SHP77 treated with DMSO at 0.1 percent for 48 hours (cell line): Measurements from ENCODE around the gene MSH2.
"Not testable (repeated sequence)": the region's sequence is repeated elsewhere in the genome, so short reads cannot be mapped to it uniquely, and the experiment has no call there.

Source experiments
- DNase-seq: peaks from one replicate; lab custom pipeline; 2025; lab: John Stamatoyannopoulos, UW

MSH2 gene

GRCh38 chr2:47484396-47484795, 81.4 kb downstream of the MSH2 start:
- no peak for DNase-seq

GRCh38 chr2:47485177-47485576, 82.2 kb downstream of the MSH2 start:
- no peak for DNase-seq

- no peak for DNase-seq
Measured at GRCh38 chr2:47485751-47486300, 82.9 kb downstream of the MSH2 start.

GRCh38 chr2:47486841-47487497, 84.0 kb downstream of the MSH2 start:
- DNase-seq = no peak

GRCh38 chr2:47487498-47487875, 84.5 kb downstream of the MSH2 start:
- no peak for DNase-seq

GRCh38 chr2:47488870-47489584, 86.1 kb downstream of the MSH2 start:
- DNase-seq = no peak

GRCh38 chr2:47490406-47490805, 87.5 kb downstream of the MSH2 start:
- no peak for DNase-seq

GRCh38 chr2:47493317-47494035, 90.5 kb downstream of the MSH2 start:
- DNase-seq = no peak

GRCh38 chr2:47494267-47495130, 91.5 kb downstream of the MSH2 start:
- no peak for DNase-seq

GRCh38 chr2:47497843-47498460, 95.0 kb downstream of the MSH2 start:
- DNase-seq = no peak

GRCh38 chr2:47499093-47499492, 96.1 kb downstream of the MSH2 start:
- DNase-seq = no peak

GRCh38 chr2:47499621-47500309, 96.8 kb downstream of the MSH2 start:
- DNase-seq = no peak

- DNase-seq = no peak
Measured at GRCh38 chr2:47501374-47502200, 98.6 kb downstream of the MSH2 start.

- DNase-seq = not testable (repeated sequence)
Measured at GRCh38 chr2:47502498-47502897, 99.5 kb downstream of the MSH2 start.

- no peak for DNase-seq
Measured at GRCh38 chr2:47503481-47504070, 100.6 kb downstream of the MSH2 start.

- DNase-seq = no peak
Measured at GRCh38 chr2:47504174-47504810, 101.3 kb downstream of the MSH2 start.

- no peak for DNase-seq
Measured at GRCh38 chr2:47506024-47506423, 103.1 kb downstream of the MSH2 start.

GRCh38 chr2:47506436-47506835, 103.5 kb downstream of the MSH2 start:
- DNase-seq = no peak

GRCh38 chr2:47508080-47508479, 105.1 kb downstream of the MSH2 start:
- no peak for DNase-seq
